OCI-LY1 (cell line): ENCODE results near the gene U2AF1L4.

Experiments
- CTCF ChIP-seq: fragments of 200-600 bp; sonication (generic), shearing (Covaris generic); IDR thresholded peaks from 2 replicates; pipeline ENCODE4 v1.5.1; 2017; ENCODE audit warnings: mild to moderate bottlenecking, antibody characterized with exemption, low read length, moderate library complexity, mixed read lengths
- EZH2 ChIP-seq: fragments of 200-600 bp; sonication (generic), shearing (Covaris generic); IDR thresholded peaks from 2 replicates; pipeline ENCODE4 v1.8.0; 2017; ENCODE audit warnings: borderline replicate concordance, mixed run types, mild to moderate bottlenecking, antibody characterized with exemption, low read length, moderate library complexity, mixed read lengths

DNA sequence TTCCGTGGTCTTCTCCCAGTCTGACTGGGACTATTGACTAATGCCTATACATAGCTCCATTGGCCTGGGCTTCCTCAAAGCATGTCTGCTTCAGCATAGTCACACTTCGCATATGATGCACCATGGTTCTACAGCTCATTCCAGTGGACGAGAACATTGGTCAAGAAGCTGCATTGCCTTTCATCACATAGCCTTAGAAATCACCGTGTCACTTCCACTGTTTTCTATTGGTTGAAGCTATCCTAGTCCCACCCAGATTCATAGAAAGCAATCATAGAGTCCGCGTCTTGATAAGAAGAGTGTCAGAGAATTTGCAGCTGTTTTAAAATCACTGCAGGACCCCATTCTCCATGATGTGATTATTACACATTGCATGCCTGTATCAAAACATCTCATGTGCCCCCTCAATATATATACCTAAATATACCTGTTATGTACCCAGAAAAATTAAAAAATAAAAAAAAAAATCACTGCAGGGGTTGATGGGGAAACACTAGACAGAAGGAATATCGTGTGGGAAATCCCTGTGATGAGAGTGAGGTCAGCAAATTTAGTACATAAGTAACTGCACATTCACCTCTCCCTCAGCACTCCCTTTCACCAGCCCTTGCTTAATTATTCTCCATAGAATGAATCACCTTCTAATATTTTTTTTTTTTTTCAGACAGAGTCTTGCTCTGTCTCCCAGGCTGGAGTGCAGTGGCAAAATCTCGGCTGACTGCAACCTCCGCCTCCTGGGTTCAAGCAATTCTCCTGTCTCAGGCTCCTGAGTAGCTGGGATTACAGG, 28.0 kb upstream of the U2AF1L4 start:
- TF ChIP-seq CTCF (no peak), EZH2 (no peak)
